ENCODE data around the gene CLN6.

- TF ChIP-seq POLR2A (IDR thresholded peaks at IDR 0.05; ENCODE audit: low read length) (no peak), GATA1 (IDR thresholded peaks at IDR 0.05; ENCODE audit: low read depth, low read length) (no peak)
Observed at GRCh38 chr15:68210821-68211655, 18.5 kb downstream of the CLN6 start.

All from erythroblast (primary cell).